Fibroblast of lung (primary cell): ENCODE measurements around the gene CCNY.

Experiments used
- CTCF ChIP-seq, 2 donors: IDR thresholded peaks in 1 of 2; conservative IDR thresholded peaks in 1 of 2; 1 replicate in 1 of 2; 2 replicates in 1 of 2; pipeline ENCODE4 v1.5.1; 2011 to 2012; ENCODE audit warnings: low read length in 2 of 2, control low read depth in 1 of 2, inconsistent platforms in 1 of 2, low read depth in 1 of 2, mild to moderate bottlenecking in 1 of 2
- EZH2 ChIP-seq: IDR thresholded peaks from 2 replicates; pipeline ENCODE4 v1.5.1; 2012; ENCODE audit warnings: low read length, control low read depth, mild to moderate bottlenecking; ENCODE audit errors: missing control alignments

- TF ChIP-seq CTCF (conservative IDR thresholded peaks at IDR 0.05 in 1 of 2, IDR thresholded peaks at IDR 0.05 in 1 of 2; ENCODE audit: low read depth in 1 of 2, low read length in 2 of 2) (no peak), EZH2 (no peak)
These were observed 17.5 kb downstream of the CCNY start for GRCh38 chr10:35353805-35354204.
